GM23338 (cell line): ENCODE data around the gene PRUNE2. TPM values are rescaled to one million over a fixed set of nuclear protein-coding genes. Genes with fewer than 3 reads are reported as not detected.

Experiments used
- ATAC-seq: fragments of 200-7000 bp; cut with Tn5 transposase; 3 replicates; pipeline ENCODE4 v1.9.1; 2020
- DNase-seq: peaks from one replicate; pipeline ENCODE4 v3.0.0-alpha.2; 2015; ENCODE audit warnings: low spot score
- H2AFZ ChIP-seq: fragments of 200-600 bp; sonication (generic); 2 replicates; pipeline ENCODE4 v1.8.0; 2016; ENCODE audit warnings: antibody characterized with exemption, mild to moderate bottlenecking, moderate library complexity
- H3F3A ChIP-seq: fragments of 200-600 bp; sonication (generic); replicated peaks from 2 replicates; pipeline ENCODE4 v1.8.0; 2017; ENCODE audit warnings: antibody characterized with exemption, mixed run types, low read depth
- H3K27ac ChIP-seq: fragments of 200-600 bp; sonication (generic); 2 replicates; pipeline ENCODE4 v1.6.1; 2016; ENCODE audit warnings: low read depth
- H3K27me3 ChIP-seq: fragments of 200-600 bp; sonication (generic); 2 replicates; pipeline ENCODE4 v1.8.0; 2016; ENCODE audit warnings: mild to moderate bottlenecking, mixed run types, moderate library complexity; ENCODE audit not compliant: insufficient read depth
- H3K36me3 ChIP-seq: fragments of 200-600 bp; sonication (generic); 2 replicates; pipeline ENCODE4 v1.8.0; 2016; ENCODE audit warnings: mild to moderate bottlenecking; ENCODE audit not compliant: insufficient read depth
- H3K4me1 ChIP-seq: fragments of 200-600 bp; sonication (generic); 2 replicates; pipeline ENCODE4 v1.8.0; 2016; ENCODE audit warnings: mild to moderate bottlenecking, moderate library complexity; ENCODE audit not compliant: insufficient read depth
- H3K4me2 ChIP-seq: fragments of 200-600 bp; sonication (generic); 2 replicates; pipeline ENCODE4 v1.7.1; 2017; ENCODE audit warnings: mixed run types
- H3K4me3 ChIP-seq: fragments of 200-600 bp; sonication (generic); 2 replicates; pipeline ENCODE4 v1.6.1; 2016; ENCODE audit warnings: mixed run types
- H3K79me2 ChIP-seq: fragments of 200-600 bp; sonication (generic); replicated peaks from 2 replicates; pipeline ENCODE4 v1.8.0; 2017; ENCODE audit warnings: mild to moderate bottlenecking; ENCODE audit not compliant: insufficient read depth
- H3K9me2 ChIP-seq: fragments of 200-600 bp; sonication (generic); 2 replicates; pipeline ENCODE4 v1.8.0; 2017; ENCODE audit not compliant: insufficient read depth
- H4K20me1 ChIP-seq: fragments of 200-600 bp; sonication (generic); replicated peaks from 2 replicates; pipeline ENCODE4 v1.8.0; 2017; ENCODE audit warnings: mild to moderate bottlenecking; ENCODE audit not compliant: insufficient read depth
- H3K27ac Mint-ChIP-seq: 2 replicates; pipeline ENCODE4 v1.8.0; 2020; ENCODE audit warnings: inconsistent platforms, mild to moderate bottlenecking, moderate library complexity, mixed read lengths
- H3K27me3 Mint-ChIP-seq: 3 replicates; pipeline ENCODE4 v1.8.0; 2022; ENCODE audit warnings: low read depth, mild to moderate bottlenecking, moderate library complexity, mixed read lengths, inconsistent platforms; ENCODE audit not compliant: insufficient read depth, poor library complexity
- H3K36me3 Mint-ChIP-seq: 3 replicates; pipeline ENCODE4 v1.8.0; 2021; ENCODE audit warnings: low read depth, mild to moderate bottlenecking, inconsistent platforms, moderate library complexity, mixed read lengths
- H3K4me1 Mint-ChIP-seq: 3 replicates; pipeline ENCODE4 v1.8.0; 2020; ENCODE audit warnings: mild to moderate bottlenecking, inconsistent platforms, mixed read lengths
- H3K4me3 Mint-ChIP-seq: 3 replicates; pipeline ENCODE4 v1.8.0; 2021; ENCODE audit warnings: moderate library complexity, mild to moderate bottlenecking, inconsistent platforms, mixed read lengths
- H3K9me3 Mint-ChIP-seq: 3 replicates; pipeline ENCODE4 v1.8.0; 2020; ENCODE audit warnings: moderate library complexity, mild to moderate bottlenecking, inconsistent platforms, mixed read lengths
- CREB1 ChIP-seq: fragments of 250-450 bp; sonication (Bioruptor Pico); IDR thresholded peaks from 2 replicates; pipeline ENCODE4 v1.5.0; 2020; ENCODE audit warnings: low read depth, mild to moderate bottlenecking, moderate library complexity
- CTCF ChIP-seq, 2 experiments: fragments of 200-600 bp in 1 of 2; sonication (generic) in 1 of 2; conservative IDR thresholded peaks; 2 replicates each; pipeline versions ENCODE4 v1.5.1 to v1.6.1; 2016 to 2017; ENCODE audit warnings: antibody characterized with exemption in 2 of 2, low read depth in 2 of 2, mild to moderate bottlenecking in 2 of 2, moderate library complexity in 1 of 2
- EZH2 ChIP-seq: fragments of 200-600 bp; sonication (generic); IDR thresholded peaks from one replicate; pipeline ENCODE4 v1.8.0; 2017; ENCODE audit warnings: antibody characterized with exemption, mild to moderate bottlenecking, low read depth; ENCODE audit not compliant: unreplicated experiment
- EZH2phosphoT487 ChIP-seq: fragments of 200-600 bp; sonication (generic); IDR thresholded peaks from one replicate; pipeline ENCODE4 v1.8.1; 2018; ENCODE audit warnings: antibody characterized with exemption; ENCODE audit not compliant: unreplicated experiment
- JUNB ChIP-seq: IDR thresholded peaks from one replicate; pipeline ENCODE4 v1.6.1; 2016; ENCODE audit warnings: antibody characterized with exemption; ENCODE audit not compliant: unreplicated experiment
- NANOG ChIP-seq: IDR thresholded peaks from 2 replicates; pipeline ENCODE4 v1.6.1; 2016; ENCODE audit warnings: antibody characterized with exemption, borderline replicate concordance
- POLR2AphosphoS5 ChIP-seq: IDR thresholded peaks from 2 replicates; pipeline ENCODE4 v1.6.1; 2016; ENCODE audit warnings: antibody characterized with exemption, low read depth
- STAT1 ChIP-seq: IDR thresholded peaks from one replicate; pipeline ENCODE4 v1.6.1; 2016; ENCODE audit warnings: antibody characterized with exemption; ENCODE audit not compliant: unreplicated experiment
- ZNF114 ChIP-seq: fragments of 250-450 bp; sonication (Bioruptor Pico); IDR thresholded peaks from 2 replicates; pipeline ENCODE4 v1.5.0; 2020; ENCODE audit warnings: mild to moderate bottlenecking, moderate library complexity
- ZNF331 ChIP-seq: fragments of 250-450 bp; sonication (Bioruptor Pico); IDR thresholded peaks from 2 replicates; pipeline ENCODE4 v1.5.0; 2020; ENCODE audit warnings: low read depth, mild to moderate bottlenecking, moderate library complexity
- ZNF462 ChIP-seq: fragments of 250-450 bp; sonication (Bioruptor Pico); IDR thresholded peaks from 2 replicates; pipeline ENCODE4 v1.5.0; 2020; ENCODE audit warnings: mild to moderate bottlenecking, moderate library complexity
- polyA plus RNA-seq: library from polyadenylated mRNA; unstranded; fragments of >200 nt; fragmentation: Nextera tagmentation; extraction: Ambion mirVana; gene quantifications from 2 replicates; pipeline ENCODE4 v1.2.1, GENCODE V29; 2016
- total RNA-seq: library from RNA; depleted of rRNA; stranded (reverse); fragments of >200 nt; shearing (Covaris generic); gene quantifications from 2 replicates; pipeline ENCODE4 v1.2.3, GENCODE V29; 2014

Gene PRUNE2
- total and polyA plus RNA-seq, 2 experiments from 2014 or later: 10.6 to 26.5 TPM

- no peak for TF ChIP-seq CTCF (conservative IDR thresholded peaks at IDR 0.05; ENCODE audit: low read depth in 2 of 2)
These were observed 261.2 kb downstream of the PRUNE2 start (continued) for GRCh38 chr9:76644647-76645250.

- H3K4me3 ChIP-seq: no peak overlapping the region
- Mint-ChIP-seq H3K36me3 (no peaks in the 10 kb centered on the region), H3K4me1 (peaks cover 35% of the 10 kb centered on the region), H3K4me3 (no peak overlapping the region), H3K9me3 (no peaks in the 10 kb centered on the region), H3K27me3 (peaks cover 3% of the 10 kb centered on the region), H3K27ac (0 out of 2 replicates have a peak overlapping the region, but pooled peaks have one; percentile 40)
- no peaks in the 10 kb centered on the region for H3F3A ChIP-seq
- H3K4me1 ChIP-seq: peaks cover 13% of the 10 kb centered on the region
- DNase-seq: no peak
- no peak for ATAC-seq
- no peak overlapping the region for H3K27ac ChIP-seq
- H3K9me2 ChIP-seq: peaks cover 8% of the 10 kb centered on the region; the same call in 1 of the 2 replicates
- no peaks in the 10 kb centered on the region for H3K79me2 ChIP-seq
- H3K27me3 ChIP-seq: no peaks in the 10 kb centered on the region
- H2AFZ ChIP-seq: no peak overlapping the region
- no peaks in the 10 kb centered on the region for H3K36me3 ChIP-seq
- H4K20me1 ChIP-seq: no peaks in the 10 kb centered on the region
- no peak overlapping the region for H3K4me2 ChIP-seq
- TF ChIP-seq NANOG (no peak), ZNF462 (CRISPR knock-in tag) (no peak), JUNB (no peak), EZH2 (no peak), STAT1 (no peak), ZNF114 (CRISPR knock-in tag) (no peak), EZH2phosphoT487 (no peak), ZNF331 (no peak), CTCF (conservative IDR thresholded peaks at IDR 0.05; ENCODE audit: low read depth in 2 of 2) (no peak), CREB1 (no peak), POLR2AphosphoS5 (no peak)
These were observed 261.7 kb downstream of the PRUNE2 start for GRCh38 chr9:76644171-76644570.
